Measurements from ENCODE around the gene ZNF335.
"Not testable (repeated sequence)": the region's sequence is repeated elsewhere in the genome, so short reads cannot be mapped to it uniquely, and the experiment has no call there.

Gene ZNF335

GRCh38 chr20:46006964-46007363 is 35.0 kb upstream of the ZNF335 start:
- H3K27me3 Mint-ChIP-seq: peaks cover 35% of the 10 kb centered on the region
- no peak overlapping the region for H3K27ac Mint-ChIP-seq
- H3K4me1 Mint-ChIP-seq (ENCODE audit: low read depth): peaks cover 72% of the 10 kb centered on the region
- no peak overlapping the region for H3K4me3 Mint-ChIP-seq
- no peaks in the 10 kb centered on the region for H3K9me3 Mint-ChIP-seq
- no peak for DNase-seq
- H3K36me3 Mint-ChIP-seq (ENCODE audit: low read depth): no peaks in the 10 kb centered on the region

DNA sequence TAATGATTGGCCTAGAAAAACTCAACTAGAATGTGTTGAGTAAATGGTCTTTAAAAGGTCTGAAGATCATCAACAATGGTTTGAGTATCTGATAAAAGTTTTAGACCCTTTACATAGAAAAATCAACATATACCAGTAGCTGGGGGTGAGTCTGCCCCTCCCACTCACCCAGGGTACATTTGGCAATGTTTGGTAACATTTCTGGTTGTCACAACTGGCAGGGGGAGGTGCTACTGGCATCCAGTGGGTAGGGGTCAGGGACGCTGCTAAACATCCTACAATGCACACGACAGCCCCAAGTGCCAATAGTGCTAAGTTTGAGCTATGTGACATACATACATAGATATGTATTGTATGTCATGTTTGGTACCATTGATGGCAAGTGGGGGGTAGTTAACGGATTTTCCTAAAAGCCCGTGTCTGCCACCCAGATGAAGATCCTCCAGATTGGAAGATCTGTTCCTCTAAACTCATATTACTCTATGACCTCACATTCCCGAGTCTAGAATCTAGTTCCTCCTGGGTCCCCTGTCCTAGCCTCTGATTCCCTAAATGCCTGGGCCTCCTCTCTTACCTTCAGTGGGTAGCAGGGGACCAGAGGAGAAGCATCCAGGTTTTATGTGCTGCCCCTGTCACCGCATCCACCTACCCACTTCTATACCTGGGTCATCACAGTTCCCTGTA is 34.2 kb upstream of the ZNF335 start:
- no peak for DNase-seq
- H3K9me3 Mint-ChIP-seq: no peaks in the 10 kb centered on the region
- H3K36me3 Mint-ChIP-seq (ENCODE audit: low read depth): no peaks in the 10 kb centered on the region
- H3K4me3 Mint-ChIP-seq: no peak overlapping the region
- H3K4me1 Mint-ChIP-seq (ENCODE audit: low read depth): peaks cover 70% of the 10 kb centered on the region
- H3K27me3 Mint-ChIP-seq: peaks cover 27% of the 10 kb centered on the region
- H3K27ac Mint-ChIP-seq: no peak overlapping the region

DNA sequence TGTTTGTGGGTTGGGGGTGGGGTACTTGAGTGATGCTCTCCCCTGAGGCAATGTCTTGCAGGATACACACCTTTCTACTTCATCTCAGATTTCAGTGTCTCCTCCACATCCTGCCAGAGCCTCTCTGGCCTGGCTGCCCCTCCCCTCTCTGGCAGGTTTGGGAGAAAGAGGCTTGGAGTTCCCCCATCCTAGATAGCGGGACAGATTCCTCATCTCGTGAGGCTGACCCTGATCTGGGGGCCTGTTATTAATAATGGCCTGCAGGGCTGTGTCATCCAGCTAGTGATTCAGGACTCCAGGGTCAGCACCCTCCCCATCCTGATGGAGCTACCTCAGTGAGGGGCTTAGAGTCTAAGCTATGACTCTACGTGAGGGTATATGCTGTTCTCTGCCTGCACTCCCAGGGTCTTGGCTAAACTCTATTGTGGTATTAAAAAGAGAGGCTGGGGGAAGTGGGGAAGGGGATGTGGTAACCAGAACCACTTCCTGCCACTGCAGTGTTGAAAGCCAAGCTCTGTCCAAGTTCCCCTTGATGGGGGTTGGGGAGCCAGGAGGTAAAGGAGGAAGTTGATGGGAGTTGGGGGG is 33.0 kb upstream of the ZNF335 start:
- no peaks in the 10 kb centered on the region for H3K36me3 Mint-ChIP-seq (ENCODE audit: low read depth)
- peaks cover 16% of the 10 kb centered on the region for H3K27me3 Mint-ChIP-seq
- H3K4me3 Mint-ChIP-seq: peak overlapping the region; percentile 23
- peak overlapping the region; percentile 55 for H3K27ac Mint-ChIP-seq
- H3K4me1 Mint-ChIP-seq (ENCODE audit: low read depth): peaks cover 72% of the 10 kb centered on the region
- no peaks in the 10 kb centered on the region for H3K9me3 Mint-ChIP-seq
- no peak for DNase-seq

DNA sequence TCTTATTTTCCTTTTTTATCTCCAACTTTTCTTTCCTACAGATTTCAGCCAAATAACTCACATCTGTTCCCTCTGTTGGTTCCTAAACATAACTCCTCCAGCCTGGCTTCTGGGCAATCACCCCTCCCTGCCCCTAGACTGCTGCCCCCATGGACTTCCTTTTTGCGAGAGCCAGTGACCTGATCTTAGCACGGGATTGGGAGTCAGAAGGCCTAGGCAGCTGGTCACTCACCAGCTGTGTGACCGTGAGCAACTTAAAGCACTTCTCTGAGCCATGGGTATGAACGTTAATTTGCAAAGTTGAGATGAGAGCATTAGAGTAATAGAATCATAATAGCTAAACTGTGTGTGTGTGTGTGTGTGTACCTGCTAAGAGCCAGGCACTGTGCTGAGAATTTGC is 32.2 kb upstream of the ZNF335 start:
- Mint-ChIP-seq H3K4me3 (no peak overlapping the region), H3K36me3 (ENCODE audit: low read depth) (no peaks in the 10 kb centered on the region), H3K4me1 (ENCODE audit: low read depth) (peaks cover 75% of the 10 kb centered on the region), H3K9me3 (no peaks in the 10 kb centered on the region), H3K27me3 (peaks cover 8% of the 10 kb centered on the region), H3K27ac (no peak overlapping the region)
- no peak for DNase-seq

GRCh38 chr20:46002008-46002407 is 30.0 kb upstream of the ZNF335 start:
- no peaks in the 10 kb centered on the region for H3K9me3 Mint-ChIP-seq
- H3K4me1 Mint-ChIP-seq (ENCODE audit: low read depth): peaks cover 77% of the 10 kb centered on the region
- H3K27ac Mint-ChIP-seq: no peak overlapping the region
- no peaks in the 10 kb centered on the region for H3K27me3 Mint-ChIP-seq
- H3K36me3 Mint-ChIP-seq (ENCODE audit: low read depth): no peaks in the 10 kb centered on the region
- no peak overlapping the region for H3K4me3 Mint-ChIP-seq
- no peak for DNase-seq

DNA sequence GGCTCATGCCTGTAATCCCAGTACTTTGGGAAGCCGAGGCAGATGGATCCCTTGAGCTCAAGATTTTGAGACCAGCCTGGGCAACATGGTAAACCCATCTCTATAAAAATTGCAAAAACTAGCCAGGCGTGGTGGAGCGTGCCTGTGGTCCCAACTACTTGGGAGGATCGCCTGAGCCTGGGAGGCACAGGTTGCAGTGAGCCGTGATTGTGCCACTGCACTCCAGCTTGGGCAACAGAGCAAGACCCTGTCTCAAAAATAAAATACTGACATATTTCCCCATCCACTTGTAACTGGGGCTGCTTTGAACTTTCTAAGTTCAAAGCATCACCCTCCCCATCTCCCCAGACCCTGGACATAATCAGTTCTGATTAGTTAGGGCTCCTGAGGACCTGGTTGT is 29.5 kb upstream of the ZNF335 start:
- Mint-ChIP-seq H3K9me3 (no peaks in the 10 kb centered on the region), H3K27me3 (no peaks in the 10 kb centered on the region), H3K4me3 (no peak overlapping the region), H3K36me3 (ENCODE audit: low read depth) (no peaks in the 10 kb centered on the region), H3K27ac (no peak overlapping the region), H3K4me1 (ENCODE audit: low read depth) (peaks cover 77% of the 10 kb centered on the region)
- no peak for DNase-seq

DNA sequence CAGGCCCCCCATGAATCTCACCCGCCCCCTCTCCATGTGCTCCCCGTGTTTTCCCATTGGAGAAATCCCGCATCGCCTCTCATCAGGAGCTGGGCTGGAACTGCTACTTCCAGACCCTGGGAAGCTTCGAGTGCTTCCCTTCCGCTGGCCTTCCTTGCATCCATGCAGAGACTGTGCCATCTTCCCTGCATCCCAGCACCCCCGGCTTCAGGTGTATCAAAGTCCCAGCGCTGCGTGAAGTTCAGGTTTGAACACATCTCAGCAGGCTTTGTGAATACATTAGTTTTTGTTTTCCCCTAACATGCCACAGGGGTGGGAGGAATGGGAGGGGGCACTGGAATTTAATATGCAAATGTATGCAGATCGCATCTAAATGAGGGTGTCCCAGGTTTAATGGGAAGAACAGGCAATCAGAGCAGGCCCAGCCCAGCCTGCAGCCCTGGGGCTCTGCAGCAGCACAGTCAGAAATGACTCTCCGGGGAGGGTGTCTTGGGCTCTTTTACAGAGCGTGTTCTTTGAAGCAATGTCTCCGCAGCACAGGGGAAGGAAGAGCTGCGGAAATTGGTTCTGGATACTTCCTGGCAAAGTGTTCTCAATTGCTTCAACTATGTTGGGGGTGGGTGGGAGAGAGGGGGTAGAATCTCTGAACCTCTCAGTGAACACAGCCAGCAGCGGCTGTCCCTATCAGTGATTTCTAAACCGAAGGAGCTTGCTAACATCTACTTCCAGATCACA is 28.4 kb upstream of the ZNF335 start:
- no peaks in the 10 kb centered on the region for H3K27me3 Mint-ChIP-seq
- H3K9me3 Mint-ChIP-seq: no peaks in the 10 kb centered on the region
- H3K4me3 Mint-ChIP-seq: no peak overlapping the region
- peak overlapping the region; percentile 60 for H3K27ac Mint-ChIP-seq
- H3K4me1 Mint-ChIP-seq (ENCODE audit: low read depth): peaks cover 67% of the 10 kb centered on the region
- DNase-seq: no peak
- H3K36me3 Mint-ChIP-seq (ENCODE audit: low read depth): no peaks in the 10 kb centered on the region

DNA sequence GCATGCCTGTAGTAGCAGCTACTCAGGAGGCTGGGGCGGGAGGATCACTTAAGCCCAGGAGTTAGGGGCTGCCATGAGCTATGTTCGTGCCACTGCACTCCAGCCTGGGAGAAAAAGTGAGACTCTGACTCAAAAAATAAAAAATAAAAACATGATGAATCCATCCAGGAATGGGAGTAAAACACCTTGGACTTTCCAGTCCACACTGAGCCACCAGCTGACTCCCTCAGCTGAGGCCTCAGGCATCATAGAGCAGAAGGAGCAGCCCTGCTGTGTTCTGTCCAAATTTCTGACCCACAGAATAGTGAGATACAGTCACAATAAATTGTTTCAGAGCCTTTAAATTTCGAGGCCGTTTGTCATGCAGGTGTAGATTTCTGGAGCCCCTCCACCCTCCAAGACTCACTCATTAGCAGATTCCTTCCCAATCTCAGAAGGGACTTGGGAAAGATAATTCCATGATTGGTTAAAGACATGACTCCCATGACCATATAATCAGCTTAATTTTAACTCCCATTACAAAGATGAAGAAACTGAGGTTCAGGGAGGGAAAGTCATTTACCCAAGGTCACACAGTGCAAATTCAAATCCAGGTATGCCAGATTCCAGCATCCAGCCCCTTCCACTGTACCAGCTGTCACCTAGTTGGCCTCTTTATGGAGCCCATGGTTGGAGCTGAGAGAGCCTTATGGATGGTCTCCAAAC is 27.7 kb upstream of the ZNF335 start:
- Mint-ChIP-seq H3K27ac (no peak overlapping the region), H3K4me3 (no peak overlapping the region), H3K9me3 (no peaks in the 10 kb centered on the region), H3K4me1 (ENCODE audit: low read depth) (peaks cover 65% of the 10 kb centered on the region), H3K36me3 (ENCODE audit: low read depth) (no peaks in the 10 kb centered on the region), H3K27me3 (no peaks in the 10 kb centered on the region)
- no peak for DNase-seq

GRCh38 chr20:45998761-45999160 is 26.8 kb upstream of the ZNF335 start:
- no peaks in the 10 kb centered on the region for H3K27me3 Mint-ChIP-seq
- peak; percentile 40 for DNase-seq
- no peak overlapping the region for H3K4me3 Mint-ChIP-seq
- peak overlapping the region; percentile 5 for H3K27ac Mint-ChIP-seq
- H3K9me3 Mint-ChIP-seq: no peaks in the 10 kb centered on the region
- H3K36me3 Mint-ChIP-seq (ENCODE audit: low read depth): no peaks in the 10 kb centered on the region
- H3K4me1 Mint-ChIP-seq (ENCODE audit: low read depth): peaks cover 58% of the 10 kb centered on the region

GRCh38 chr20:45998337-45998736 is 26.3 kb upstream of the ZNF335 start:
- Mint-ChIP-seq H3K9me3 (no peaks in the 10 kb centered on the region), H3K4me3 (no peak overlapping the region), H3K4me1 (ENCODE audit: low read depth) (peaks cover 55% of the 10 kb centered on the region), H3K27ac (peak overlapping the region; percentile 56), H3K27me3 (no peaks in the 10 kb centered on the region), H3K36me3 (ENCODE audit: low read depth) (no peaks in the 10 kb centered on the region)
- no peak for DNase-seq

DNA sequence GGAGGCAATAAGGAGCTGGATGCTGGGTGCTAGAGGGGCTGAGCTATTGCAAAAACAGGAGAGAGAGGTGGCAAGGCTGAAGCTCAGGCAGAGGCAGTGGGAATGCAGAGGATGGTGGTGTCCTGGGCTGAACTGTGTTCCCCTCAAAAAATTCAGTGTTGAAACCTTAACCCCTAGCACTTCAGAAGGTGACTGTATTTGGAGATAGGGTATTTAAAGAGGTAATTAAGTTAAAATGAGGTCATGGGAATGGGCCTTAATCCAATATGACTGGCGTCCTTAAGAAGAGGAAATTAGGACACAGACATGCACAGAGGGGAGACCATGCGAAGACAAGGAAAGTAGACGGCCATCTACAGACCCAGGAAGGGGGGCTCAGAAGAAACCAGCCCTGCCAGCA is 25.2 kb upstream of the ZNF335 start:
- no peaks in the 10 kb centered on the region for H3K27me3 Mint-ChIP-seq
- H3K9me3 Mint-ChIP-seq: no peaks in the 10 kb centered on the region
- DNase-seq: no peak
- no peaks in the 10 kb centered on the region for H3K36me3 Mint-ChIP-seq (ENCODE audit: low read depth)
- no peak overlapping the region for H3K27ac Mint-ChIP-seq
- no peak overlapping the region for H3K4me3 Mint-ChIP-seq
- peaks cover 55% of the 10 kb centered on the region for H3K4me1 Mint-ChIP-seq (ENCODE audit: low read depth)

- H3K27me3 Mint-ChIP-seq; H3K4me3 Mint-ChIP-seq; H3K9me3 Mint-ChIP-seq; DNase-seq; H3K27ac Mint-ChIP-seq; H3K36me3 Mint-ChIP-seq (ENCODE audit: low read depth): not testable (repeated sequence)
- H3K4me1 Mint-ChIP-seq (ENCODE audit: low read depth): peaks cover 42% of the 10 kb centered on the region
Observed at GRCh38 chr20:45995495-45996097, 23.6 kb upstream of the ZNF335 start.

DNA sequence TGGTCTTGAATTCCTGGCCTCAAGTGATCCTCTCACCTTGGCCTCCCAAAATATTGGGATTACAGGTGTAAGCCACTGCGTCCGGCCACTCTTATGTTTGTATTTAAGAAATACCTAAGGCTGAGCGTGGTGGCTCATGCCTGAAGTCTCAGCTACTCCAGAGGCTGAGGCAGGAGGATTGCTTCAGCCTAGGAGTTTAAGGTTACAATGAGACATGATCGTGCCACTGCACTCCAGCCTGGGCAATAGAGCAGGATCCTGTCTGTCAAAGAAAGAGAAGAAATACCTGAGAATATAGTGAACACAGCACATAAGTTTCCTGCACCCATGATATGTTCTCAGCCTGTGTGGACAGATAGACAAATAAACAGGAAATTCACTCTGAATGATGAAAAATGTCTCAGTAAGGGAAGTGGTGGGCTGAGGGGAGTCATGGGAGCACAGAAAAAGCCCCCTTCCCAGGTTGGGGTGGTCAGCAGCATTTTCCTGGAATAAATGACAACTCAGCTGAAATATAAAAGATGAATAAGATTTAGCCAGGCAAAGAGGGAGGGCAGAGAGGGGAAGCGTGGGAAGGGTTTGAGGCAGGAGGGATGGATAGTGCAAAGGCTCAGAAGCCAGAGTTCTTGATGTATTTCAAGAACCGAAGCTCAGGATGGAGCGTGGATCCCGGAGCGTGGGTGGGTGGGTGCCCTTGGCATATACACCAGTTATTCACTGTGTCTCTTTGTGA is 22.9 kb upstream of the ZNF335 start:
- H3K36me3 Mint-ChIP-seq (ENCODE audit: low read depth): no peaks in the 10 kb centered on the region
- H3K4me3 Mint-ChIP-seq: no peak overlapping the region
- H3K9me3 Mint-ChIP-seq: no peaks in the 10 kb centered on the region
- no peak for DNase-seq
- no peak overlapping the region for H3K27ac Mint-ChIP-seq
- no peaks in the 10 kb centered on the region for H3K27me3 Mint-ChIP-seq
- peaks cover 36% of the 10 kb centered on the region for H3K4me1 Mint-ChIP-seq (ENCODE audit: low read depth)
